Glutamatergic neuron (in vitro differentiated cells): ENCODE measurements around the gene OLFML2B. TPM values are rescaled to one million over a fixed set of nuclear protein-coding genes. Genes with fewer than 3 reads are reported as not detected.
"Not testable (repeated sequence)": the region's sequence is repeated elsewhere in the genome, so short reads cannot be mapped to it uniquely, and the experiment has no call there.

Source experiments
- DNase-seq: peaks from one replicate; pipeline ENCODE4 v3.0.0; 2022
- H3K27ac Mint-ChIP-seq: one replicate; pipeline ENCODE4 v1.8.0; 2020; ENCODE audit warnings: mild to moderate bottlenecking, mixed read lengths, inconsistent platforms; ENCODE audit not compliant: unreplicated experiment
- H3K27me3 Mint-ChIP-seq: one replicate; pipeline ENCODE4 v1.8.0; 2020; ENCODE audit warnings: mild to moderate bottlenecking, moderate library complexity, mixed read lengths, inconsistent platforms; ENCODE audit not compliant: unreplicated experiment
- H3K36me3 Mint-ChIP-seq: one replicate; pipeline ENCODE4 v1.8.0; 2020; ENCODE audit warnings: mild to moderate bottlenecking, mixed read lengths, inconsistent platforms; ENCODE audit not compliant: unreplicated experiment
- H3K4me1 Mint-ChIP-seq: one replicate; pipeline ENCODE4 v1.8.0; 2020; ENCODE audit warnings: mild to moderate bottlenecking, low read depth, mixed read lengths, inconsistent platforms; ENCODE audit not compliant: unreplicated experiment
- H3K4me3 Mint-ChIP-seq: one replicate; pipeline ENCODE4 v1.8.0; 2020; ENCODE audit warnings: mild to moderate bottlenecking, mixed read lengths, inconsistent platforms; ENCODE audit not compliant: unreplicated experiment
- H3K9me3 Mint-ChIP-seq: one replicate; pipeline ENCODE4 v1.8.0; 2020; ENCODE audit warnings: mild to moderate bottlenecking, moderate library complexity, mixed read lengths, inconsistent platforms; ENCODE audit not compliant: unreplicated experiment
- CTCF ChIP-seq: fragments of 200-600 bp; sonication (generic); IDR thresholded peaks from one replicate; pipeline ENCODE4 v1.5.0; 2021; ENCODE audit not compliant: partially characterized antibody, unreplicated experiment
- total RNA-seq: library from RNA; stranded (reverse); fragmentation: NEBNext Ultra II Directional; extraction: Animal tissue kit (Norgen Biotek cat#: 25700); gene quantifications from one replicate; pipeline ENCODE4 v1.2.1, GENCODE V29; 2021; ENCODE audit not compliant: unreplicated experiment

OLFML2B gene
- total RNA-seq, 1 donor from 2014 or later: 56.5 TPM

GRCh38 chr1:162055062-162055461 is 31.4 kb upstream of the OLFML2B start:
- DNase-seq: no peak
- Mint-ChIP-seq H3K36me3 (no peaks in the 10 kb centered on the region), H3K4me1 (no peaks in the 10 kb centered on the region), H3K27ac (no peak overlapping the region), H3K4me3 (no peak overlapping the region), H3K9me3 (no peaks in the 10 kb centered on the region), H3K27me3 (no peaks in the 10 kb centered on the region)
- no peak for TF ChIP-seq CTCF

DNA sequence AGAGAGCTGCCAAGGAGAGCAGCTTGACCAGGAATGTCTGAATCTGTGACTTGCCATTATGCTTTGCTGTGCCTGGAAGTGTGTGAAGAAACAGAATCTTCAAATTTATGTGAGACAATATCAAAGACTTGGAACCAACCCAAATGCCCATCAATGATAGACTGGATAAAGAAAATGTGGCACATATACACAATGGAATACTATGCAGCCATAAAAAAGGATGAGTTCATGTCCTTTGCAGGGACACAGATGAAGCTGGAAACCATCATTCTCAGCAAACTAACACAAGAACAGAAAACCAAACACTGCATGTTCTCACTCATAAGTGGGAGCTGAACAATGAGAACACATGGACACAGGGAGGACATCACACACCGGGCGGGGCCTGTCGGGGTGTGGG is 30.3 kb upstream of the OLFML2B start:
- not testable (repeated sequence) for H3K9me3 Mint-ChIP-seq, H3K36me3 Mint-ChIP-seq, H3K27ac Mint-ChIP-seq, H3K27me3 Mint-ChIP-seq, DNase-seq, H3K4me1 Mint-ChIP-seq, H3K4me3 Mint-ChIP-seq

GRCh38 chr1:162046921-162047320 is 23.3 kb upstream of the OLFML2B start:
- DNase-seq: no peak
- Mint-ChIP-seq H3K4me1 (no peaks in the 10 kb centered on the region), H3K9me3 (no peaks in the 10 kb centered on the region), H3K27ac (no peak overlapping the region), H3K4me3 (no peak overlapping the region), H3K27me3 (no peaks in the 10 kb centered on the region), H3K36me3 (no peaks in the 10 kb centered on the region)
- no peak for TF ChIP-seq CTCF

DNA sequence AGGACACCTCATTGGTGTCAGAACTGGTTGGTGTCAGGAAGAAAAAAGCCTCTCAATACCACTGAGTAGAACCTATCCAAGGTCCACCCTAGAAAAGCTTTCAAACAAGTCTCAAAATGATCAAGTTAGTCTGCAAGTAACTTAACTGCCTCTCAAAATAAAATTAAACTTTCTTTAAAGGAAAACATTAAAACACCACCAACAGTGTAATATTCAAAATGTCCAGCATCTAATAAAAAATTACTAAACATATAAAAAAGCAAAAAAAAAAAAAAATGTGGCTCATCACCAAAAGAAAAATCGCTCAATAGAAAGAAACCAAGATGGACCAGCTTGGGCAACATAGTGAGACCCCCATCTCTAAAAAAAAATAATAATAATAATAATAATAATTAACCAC is 18.7 kb upstream of the OLFML2B start:
- no peaks in the 10 kb centered on the region for H3K9me3 Mint-ChIP-seq
- H3K4me1 Mint-ChIP-seq: no peaks in the 10 kb centered on the region
- DNase-seq: no peak
- no peaks in the 10 kb centered on the region for H3K27me3 Mint-ChIP-seq
- no peak for TF ChIP-seq CTCF
- H3K27ac Mint-ChIP-seq: no peak overlapping the region
- H3K36me3 Mint-ChIP-seq: peaks cover under 1% of the 10 kb centered on the region
- no peak overlapping the region for H3K4me3 Mint-ChIP-seq

GRCh38 chr1:162040657-162041056 is 17.0 kb upstream of the OLFML2B start:
- no peak for TF ChIP-seq CTCF
- H3K9me3 Mint-ChIP-seq: peaks cover 2% of the 10 kb centered on the region
- H3K4me1 Mint-ChIP-seq: peaks cover 4% of the 10 kb centered on the region
- H3K36me3 Mint-ChIP-seq: peaks cover 4% of the 10 kb centered on the region
- H3K27ac Mint-ChIP-seq: no peak overlapping the region
- H3K27me3 Mint-ChIP-seq: peaks cover 2% of the 10 kb centered on the region
- no peak overlapping the region for H3K4me3 Mint-ChIP-seq
- no peak for DNase-seq

DNA sequence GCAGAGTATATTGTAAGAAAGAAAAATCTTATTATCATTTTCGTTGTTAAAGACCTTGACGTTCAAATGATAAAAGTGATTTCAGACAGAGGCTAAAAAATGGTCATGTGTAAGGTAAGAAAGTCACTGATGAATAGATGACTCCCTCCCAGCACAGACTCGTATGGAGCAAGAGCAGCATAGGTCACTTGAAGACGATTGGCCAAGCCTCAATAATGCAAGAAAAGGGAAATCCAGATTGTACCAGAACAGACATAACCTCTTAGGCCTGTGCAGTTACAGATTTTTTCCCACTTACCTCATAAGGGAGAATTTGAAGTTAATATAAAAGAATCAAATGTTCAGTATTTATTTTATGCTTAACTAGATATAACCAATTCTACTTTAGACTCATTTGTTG is 16.3 kb upstream of the OLFML2B start:
- no peak for TF ChIP-seq CTCF
- Mint-ChIP-seq H3K4me3 (no peak overlapping the region), H3K4me1 (peaks cover 4% of the 10 kb centered on the region), H3K9me3 (peaks cover 2% of the 10 kb centered on the region), H3K27ac (no peak overlapping the region), H3K27me3 (peaks cover 2% of the 10 kb centered on the region), H3K36me3 (peaks cover 4% of the 10 kb centered on the region)
- no peak for DNase-seq
